T-helper 2 cell treated with Interferon-gamma antibody and Interleukin-4, amounts not matched to agents 5 μg/mL and 100 μg/mL, for 36 hours (primary cell): ENCODE results near the gene CYP1B1.

Experiments used
- DNase-seq: peaks from one replicate; pipeline ENCODE4 v3.0.0; 2021; ENCODE audit warnings: low spot score
- H3K27ac Mint-ChIP-seq: one replicate; pipeline ENCODE4 v1.8.0; 2021; ENCODE audit warnings: mild to moderate bottlenecking, mixed read lengths
- H3K27me3 Mint-ChIP-seq: one replicate; pipeline ENCODE4 v1.8.0; 2021; ENCODE audit warnings: low read depth, mixed read lengths
- H3K36me3 Mint-ChIP-seq: one replicate; pipeline ENCODE4 v1.8.0; 2021; ENCODE audit warnings: low read depth, mixed read lengths
- H3K4me1 Mint-ChIP-seq: one replicate; pipeline ENCODE4 v1.8.0; 2021; ENCODE audit warnings: low read depth, mixed read lengths
- H3K4me3 Mint-ChIP-seq: one replicate; pipeline ENCODE4 v1.8.0; 2022; ENCODE audit warnings: mild to moderate bottlenecking, moderate library complexity, mixed read lengths
- H3K9me3 Mint-ChIP-seq: one replicate; pipeline ENCODE4 v1.8.0; 2021; ENCODE audit warnings: mixed read lengths

The CYP1B1 gene

GRCh38 chr2:38108907-38109731, 33.2 kb upstream of the CYP1B1 start:
- no peak overlapping the region for H3K27ac Mint-ChIP-seq
- H3K4me1 Mint-ChIP-seq = peaks cover 19% of the 10 kb centered on the region
- H3K27me3 Mint-ChIP-seq = peaks cover 10% of the 10 kb centered on the region

GRCh38 chr2:38107738-38108410, 31.9 kb upstream of the CYP1B1 start:
- peaks cover 8% of the 10 kb centered on the region for H3K27me3 Mint-ChIP-seq
- no peak overlapping the region for H3K27ac Mint-ChIP-seq
- H3K4me3 Mint-ChIP-seq = no peak overlapping the region
- no peak for DNase-seq
- peaks cover 18% of the 10 kb centered on the region for H3K9me3 Mint-ChIP-seq
- H3K36me3 Mint-ChIP-seq = no peaks in the 10 kb centered on the region
- H3K4me1 Mint-ChIP-seq = peaks cover 19% of the 10 kb centered on the region

More at GRCh38 chr2:38108907-38109731, 33.2 kb upstream of the CYP1B1 start:
- H3K9me3 Mint-ChIP-seq = peaks cover 11% of the 10 kb centered on the region
- H3K36me3 Mint-ChIP-seq = no peaks in the 10 kb centered on the region
- H3K4me3 Mint-ChIP-seq = no peak overlapping the region
- no peak for DNase-seq

- Mint-ChIP-seq H3K9me3 (peaks cover 11% of the 10 kb centered on the region), H3K4me1 (peaks cover 21% of the 10 kb centered on the region), H3K27me3 (peaks cover 8% of the 10 kb centered on the region), H3K36me3 (no peaks in the 10 kb centered on the region), H3K27ac (peak overlapping the region; percentile 47), H3K4me3 (peak overlapping the region; percentile 48)
- no peak for DNase-seq
Measured at GRCh38 chr2:38106405-38107094, 30.6 kb upstream of the CYP1B1 start.

GRCh38 chr2:38105922-38106321, 30.0 kb upstream of the CYP1B1 start:
- Mint-ChIP-seq H3K27ac (no peak overlapping the region), H3K4me1 (peaks cover 22% of the 10 kb centered on the region), H3K36me3 (no peaks in the 10 kb centered on the region), H3K4me3 (no peak overlapping the region), H3K9me3 (peaks cover 10% of the 10 kb centered on the region), H3K27me3 (peaks cover 11% of the 10 kb centered on the region)
- no peak for DNase-seq

- H3K4me1 Mint-ChIP-seq = peaks cover 28% of the 10 kb centered on the region
- H3K4me3 Mint-ChIP-seq = no peak overlapping the region
- no peak for DNase-seq
- peaks cover 10% of the 10 kb centered on the region for H3K9me3 Mint-ChIP-seq
- H3K36me3 Mint-ChIP-seq = no peaks in the 10 kb centered on the region
- H3K27me3 Mint-ChIP-seq = peaks cover 23% of the 10 kb centered on the region
- H3K27ac Mint-ChIP-seq = no peak overlapping the region
Measured at GRCh38 chr2:38104598-38104997, 28.6 kb upstream of the CYP1B1 start.

- DNase-seq = no peak
- H3K36me3 Mint-ChIP-seq = no peaks in the 10 kb centered on the region
- H3K27ac Mint-ChIP-seq = no peak overlapping the region
- peaks cover 10% of the 10 kb centered on the region for H3K9me3 Mint-ChIP-seq
- H3K4me3 Mint-ChIP-seq = no peak overlapping the region
- peaks cover 52% of the 10 kb centered on the region for H3K27me3 Mint-ChIP-seq
- H3K4me1 Mint-ChIP-seq = peaks cover 38% of the 10 kb centered on the region
Measured at GRCh38 chr2:38100328-38100727, 24.4 kb upstream of the CYP1B1 start.

- DNase-seq = no peak
- Mint-ChIP-seq H3K27me3 (peaks cover 53% of the 10 kb centered on the region), H3K9me3 (peaks cover 6% of the 10 kb centered on the region), H3K36me3 (no peaks in the 10 kb centered on the region), H3K4me3 (peak overlapping the region; percentile 11), H3K4me1 (peaks cover 39% of the 10 kb centered on the region), H3K27ac (no peak overlapping the region)
Measured at GRCh38 chr2:38099099-38100028, 23.4 kb upstream of the CYP1B1 start.

GRCh38 chr2:38098421-38099098, 22.6 kb upstream of the CYP1B1 start:
- H3K27ac Mint-ChIP-seq = no peak overlapping the region
- peaks cover 4% of the 10 kb centered on the region for H3K9me3 Mint-ChIP-seq
- DNase-seq = no peak
- H3K27me3 Mint-ChIP-seq = peaks cover 54% of the 10 kb centered on the region
- peak overlapping the region; percentile 69 for H3K4me3 Mint-ChIP-seq
- peaks cover 41% of the 10 kb centered on the region for H3K4me1 Mint-ChIP-seq
- no peaks in the 10 kb centered on the region for H3K36me3 Mint-ChIP-seq

- Mint-ChIP-seq H3K4me3 (peak overlapping the region; percentile 69), H3K27me3 (peaks cover 52% of the 10 kb centered on the region), H3K36me3 (no peaks in the 10 kb centered on the region), H3K4me1 (peaks cover 44% of the 10 kb centered on the region), H3K9me3 (no peaks in the 10 kb centered on the region), H3K27ac (no peak overlapping the region)
- no peak for DNase-seq
Measured at GRCh38 chr2:38097988-38098385, 22.0 kb upstream of the CYP1B1 start.

GRCh38 chr2:38097258-38097987, 21.5 kb upstream of the CYP1B1 start:
- Mint-ChIP-seq H3K36me3 (no peaks in the 10 kb centered on the region), H3K4me3 (peak overlapping the region; percentile 11), H3K4me1 (peaks cover 44% of the 10 kb centered on the region), H3K9me3 (no peaks in the 10 kb centered on the region), H3K27ac (peak overlapping the region; percentile 1), H3K27me3 (peaks cover 49% of the 10 kb centered on the region)
- no peak for DNase-seq

- peaks cover 41% of the 10 kb centered on the region for H3K4me1 Mint-ChIP-seq
- DNase-seq = peak; percentile 35
- no peaks in the 10 kb centered on the region for H3K36me3 Mint-ChIP-seq
- no peaks in the 10 kb centered on the region for H3K9me3 Mint-ChIP-seq
- peak overlapping the region; percentile 46 for H3K4me3 Mint-ChIP-seq
- H3K27me3 Mint-ChIP-seq = peaks cover 46% of the 10 kb centered on the region
- peak overlapping the region; percentile 49 for H3K27ac Mint-ChIP-seq
Measured at GRCh38 chr2:38095996-38096861, 20.3 kb upstream of the CYP1B1 start.
